Epithelial cell of esophagus (primary cell): Measurements from ENCODE around the gene MAN1B1.

ENCODE experiments used
- DNase-seq: peaks from one replicate; pipeline ENCODE4 v3.0.0; 2010; ENCODE audit warnings: low read depth
- H3K4me3 ChIP-seq: 2 replicates; pipeline ENCODE4 v1.5.1; 2011; ENCODE audit warnings: mild to moderate bottlenecking, low read length, control low read depth
- CTCF ChIP-seq: IDR thresholded peaks from 2 replicates; pipeline ENCODE4 v1.5.1; 2011; ENCODE audit warnings: low read depth, mild to moderate bottlenecking, low read length, control low read depth, inconsistent platforms; ENCODE audit not compliant: insufficient read depth; ENCODE audit errors: missing control alignments

The MAN1B1 gene

GRCh38 chr9:137150617-137151457 lies 64.1 kb downstream of the MAN1B1 start:
- peak; percentile 58 for DNase-seq
- H3K4me3 ChIP-seq = no peak overlapping the region
- TF ChIP-seq CTCF = no peak

GRCh38 chr9:137152844-137153405 lies 66.1 kb downstream of the MAN1B1 start:
- no peak for TF ChIP-seq CTCF
- no peak overlapping the region for H3K4me3 ChIP-seq
- no peak for DNase-seq

- peak; percentile 63 for DNase-seq
- peak overlapping the region; percentile 15 for H3K4me3 ChIP-seq
- no peak for TF ChIP-seq CTCF
These were observed 70.0 kb downstream of the MAN1B1 start for GRCh38 chr9:137156567-137157375.

- DNase-seq = no peak
- TF ChIP-seq CTCF = no peak
- no peak overlapping the region for H3K4me3 ChIP-seq
These were observed 71.0 kb downstream of the MAN1B1 start for GRCh38 chr9:137157618-137158415.

GRCh38 chr9:137158625-137159024 lies 71.8 kb downstream of the MAN1B1 start:
- no peak for DNase-seq
- TF ChIP-seq CTCF = no peak

More at GRCh38 chr9:137158625-137159024, 71.8 kb downstream of the MAN1B1 start:
- H3K4me3 ChIP-seq = no peak overlapping the region
